WTC11 (cell line): ENCODE results near the gene ITPR2. TPM values are rescaled to one million over a fixed set of nuclear protein-coding genes. Genes with fewer than 3 reads are reported as not detected.

Source experiments
- ATAC-seq: fragments of 200-7000 bp; cut with Tn5 transposase; 2 replicates; pipeline ENCODE4 v1.10.0; 2021; ENCODE audit warnings: mild to moderate bottlenecking, moderate library complexity
- CTCF ChIA-PET: fragments of 300-600 bp; sonication (Branson Sonifier 250); formaldehyde crosslinking; loops from one replicate; lab custom pipeline; 2021; ENCODE audit warnings: antibody characterized with exemption; lab: Charles Lee
- POLR2A ChIA-PET: fragments of 350-600 bp; sonication (Branson Sonifier 250); formaldehyde crosslinking; loops from one replicate; lab custom pipeline; 2021; ENCODE audit warnings: antibody characterized with exemption; lab: Charles Lee
- DNase-seq: peaks from one replicate; pipeline ENCODE4 v3.0.0; 2021; ENCODE audit warnings: low spot score
- H3K27ac Mint-ChIP-seq: 2 replicates; pipeline ENCODE4 v1.8.0; 2021; ENCODE audit warnings: mixed read lengths
- H3K27me3 Mint-ChIP-seq: 2 replicates; pipeline ENCODE4 v1.8.0; 2021; ENCODE audit warnings: low read depth, mild to moderate bottlenecking, moderate library complexity, mixed read lengths
- H3K36me3 Mint-ChIP-seq: 2 replicates; pipeline ENCODE4 v1.8.0; 2021; ENCODE audit warnings: mixed read lengths
- H3K4me1 Mint-ChIP-seq: 2 replicates; pipeline ENCODE4 v1.8.0; 2022; ENCODE audit warnings: mixed read lengths
- H3K4me3 Mint-ChIP-seq: 2 replicates; pipeline ENCODE4 v1.8.0; 2021; ENCODE audit warnings: mild to moderate bottlenecking, moderate library complexity, mixed read lengths
- H3K9me3 Mint-ChIP-seq: 2 replicates; pipeline ENCODE4 v1.8.0; 2021; ENCODE audit warnings: mixed read lengths
- ATF6 ChIP-seq: sonication (generic); formaldehyde crosslinking; IDR thresholded peaks from 2 replicates; pipeline ENCODE4 v1.8.1; 2023; ENCODE audit warnings: mild to moderate bottlenecking, missing genetic modification reagents
- CREB1 ChIP-seq: sonication (generic); formaldehyde crosslinking; IDR thresholded peaks from 2 replicates; pipeline ENCODE4 v1.8.0; 2023; ENCODE audit warnings: mild to moderate bottlenecking, missing genetic modification reagents
- CTCF ChIP-seq: fragments of 200-600 bp; IDR thresholded peaks from 2 replicates; pipeline ENCODE4 v1.8.0; 2022; ENCODE audit warnings: antibody characterized with exemption
- ERG ChIP-seq: fragments of 250-450 bp; sonication (Bioruptor Pico); IDR thresholded peaks from 2 replicates; pipeline ENCODE4 v1.8.0; 2021; ENCODE audit warnings: mild to moderate bottlenecking
- ETV6 ChIP-seq: sonication (generic); formaldehyde crosslinking; IDR thresholded peaks from 2 replicates; pipeline ENCODE4 v1.8.1; 2022; ENCODE audit warnings: mild to moderate bottlenecking, missing genetic modification reagents
- FOXK1 ChIP-seq: sonication (generic); formaldehyde crosslinking; IDR thresholded peaks from 2 replicates; pipeline ENCODE4 v1.8.0; 2022; ENCODE audit warnings: mild to moderate bottlenecking, moderate library complexity, missing genetic modification reagents
- GABPB1 ChIP-seq: sonication (generic); formaldehyde crosslinking; IDR thresholded peaks from 2 replicates; pipeline ENCODE4 v1.8.1; 2023; ENCODE audit warnings: mild to moderate bottlenecking, missing genetic modification reagents
- NFE2L1 ChIP-seq: sonication (generic); formaldehyde crosslinking; IDR thresholded peaks from 2 replicates; pipeline ENCODE4 v1.8.1; 2023; ENCODE audit warnings: missing genetic modification reagents
- NR1H2 ChIP-seq: sonication (generic); formaldehyde crosslinking; IDR thresholded peaks from 2 replicates; pipeline ENCODE4 v1.9.0; 2021; ENCODE audit warnings: mild to moderate bottlenecking, moderate library complexity, missing genetic modification reagents
- NR3C1 ChIP-seq: sonication (generic); formaldehyde crosslinking; conservative IDR thresholded peaks from 2 replicates; pipeline ENCODE4 v1.8.1; 2023; ENCODE audit warnings: low read depth, mild to moderate bottlenecking, missing genetic modification reagents
- PREB ChIP-seq: sonication (generic); formaldehyde crosslinking; IDR thresholded peaks from 2 replicates; pipeline ENCODE4 v1.8.1; 2022; ENCODE audit warnings: mild to moderate bottlenecking, missing genetic modification reagents, moderate library complexity, borderline replicate concordance
- RORB ChIP-seq: fragments of 250-450 bp; sonication (Bioruptor Pico); IDR thresholded peaks from 2 replicates; pipeline ENCODE4 v1.9.0; 2021; ENCODE audit warnings: mild to moderate bottlenecking
- ZBTB21 ChIP-seq: sonication (generic); formaldehyde crosslinking; IDR thresholded peaks from 2 replicates; pipeline ENCODE4 v1.8.1; 2023; ENCODE audit warnings: mild to moderate bottlenecking, missing genetic modification reagents, borderline replicate concordance
- ZMAT4 ChIP-seq: fragments of 250-450 bp; sonication (Bioruptor Pico); IDR thresholded peaks from 2 replicates; pipeline ENCODE4 v1.9.0; 2021; ENCODE audit warnings: mild to moderate bottlenecking
- ZNF219 ChIP-seq: sonication (generic); formaldehyde crosslinking; IDR thresholded peaks from 2 replicates; pipeline ENCODE4 v1.8.0; 2023; ENCODE audit warnings: missing genetic modification reagents, mild to moderate bottlenecking, borderline replicate concordance
- ZNF532 ChIP-seq: fragments of 250-450 bp; sonication (Bioruptor Pico); IDR thresholded peaks from 2 replicates; pipeline ENCODE4 v1.9.0; 2021; ENCODE audit warnings: mild to moderate bottlenecking, borderline replicate concordance
- total RNA-seq: library from RNA; stranded (reverse); gene quantifications from 3 replicates; pipeline ENCODE4 v1.2.3, GENCODE V29; 2021
- TF ChIP-seq, protein P1 (sequence below): sonication (generic); formaldehyde crosslinking; IDR thresholded peaks from 2 replicates; pipeline ENCODE4 v1.8.0; 2022; ENCODE audit warnings: mild to moderate bottlenecking, missing genetic modification reagents

ITPR2 gene
- total RNA-seq, 1 experiment from 2014 or later: 50.7 TPM

- TF ChIP-seq ZNF219: no peak
- no peak for TF ChIP-seq NR1H2
- no peak for TF ChIP-seq NR3C1
- TF ChIP-seq ZBTB21: no peak
- TF ChIP-seq, protein P1, sequence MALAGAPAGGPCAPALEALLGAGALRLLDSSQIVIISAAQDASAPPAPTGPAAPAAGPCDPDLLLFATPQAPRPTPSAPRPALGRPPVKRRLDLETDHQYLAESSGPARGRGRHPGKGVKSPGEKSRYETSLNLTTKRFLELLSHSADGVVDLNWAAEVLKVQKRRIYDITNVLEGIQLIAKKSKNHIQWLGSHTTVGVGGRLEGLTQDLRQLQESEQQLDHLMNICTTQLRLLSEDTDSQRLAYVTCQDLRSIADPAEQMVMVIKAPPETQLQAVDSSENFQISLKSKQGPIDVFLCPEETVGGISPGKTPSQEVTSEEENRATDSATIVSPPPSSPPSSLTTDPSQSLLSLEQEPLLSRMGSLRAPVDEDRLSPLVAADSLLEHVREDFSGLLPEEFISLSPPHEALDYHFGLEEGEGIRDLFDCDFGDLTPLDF (CRISPR knock-in tag): no peak
- TF ChIP-seq ERG (CRISPR knock-in tag): no peak
- no peak for TF ChIP-seq PREB
- TF ChIP-seq ATF6: no peak
- TF ChIP-seq CTCF: no peak
- no peak for TF ChIP-seq ETV6 (CRISPR knock-in tag)
- no peak for TF ChIP-seq ZMAT4
- TF ChIP-seq FOXK1 (CRISPR knock-in tag): no peak
- no peak for TF ChIP-seq NFE2L1
- TF ChIP-seq CREB1 (CRISPR knock-in tag): no peak
- TF ChIP-seq RORB (CRISPR knock-in tag): no peak
- no peak for TF ChIP-seq GABPB1 (CRISPR knock-in tag)
- no peak for TF ChIP-seq ZNF532 (CRISPR knock-in tag)
- H3K4me3 Mint-ChIP-seq: no peak overlapping the region
- no peak overlapping the region for H3K27ac Mint-ChIP-seq
- H3K36me3 Mint-ChIP-seq: no peaks in the 10 kb centered on the region
- no peaks in the 10 kb centered on the region for H3K27me3 Mint-ChIP-seq
- H3K4me1 Mint-ChIP-seq: peaks cover 7% of the 10 kb centered on the region; the same call in 1 of the 2 replicates
- H3K9me3 Mint-ChIP-seq: no peaks in the 10 kb centered on the region
- no peak for DNase-seq
- CTCF ChIA-PET: no interaction called here
- POLR2A ChIA-PET: no interaction called here
- no peak for ATAC-seq
Observed at GRCh38 chr12:26806556-26806955, 26.4 kb downstream of the ITPR2 start.
